SK-N-SH treated with all-trans-retinoic acid at 6 μM for 48 hours (cell line): Measurements from ENCODE around the gene BTF3L4.

Source experiments
- ATAC-seq: fragments of 200-7000 bp; cut with Tn5 transposase; 3 replicates; pipeline ENCODE4 v1.9.1; 2020; ENCODE audit warnings: mild to moderate bottlenecking, moderate library complexity
- ARNTL ChIP-seq: fragments of 450-650 bp; formaldehyde crosslinking; IDR thresholded peaks from 2 replicates; pipeline ENCODE4 v1.5.0; 2020; ENCODE audit warnings: low read depth, mild to moderate bottlenecking, moderate library complexity, borderline replicate concordance
- BACH2 ChIP-seq: fragments of 250-450 bp; sonication (Bioruptor Pico); IDR thresholded peaks from 2 replicates; pipeline ENCODE4 v1.9.0; 2021; ENCODE audit warnings: mild to moderate bottlenecking, borderline replicate concordance
- CSDC2 ChIP-seq: fragments of 250-450 bp; sonication (Bioruptor Pico); IDR thresholded peaks from 2 replicates; pipeline ENCODE4 v1.5.0; 2020; ENCODE audit warnings: mild to moderate bottlenecking, moderate library complexity
- ESRRG ChIP-seq: fragments of 250-450 bp; sonication (Bioruptor Pico); IDR thresholded peaks from 2 replicates; pipeline ENCODE4 v1.6.1; 2021; ENCODE audit warnings: mild to moderate bottlenecking
- ISL1 ChIP-seq: fragments of 250-450 bp; sonication (Bioruptor Pico); IDR thresholded peaks from 2 replicates; pipeline ENCODE4 v2.1.2; 2022; ENCODE audit warnings: mild to moderate bottlenecking, moderate library complexity
- OSR1 ChIP-seq: fragments of 250-450 bp; sonication (Bioruptor Pico); IDR thresholded peaks from 2 replicates; pipeline ENCODE4 v1.8.0; 2022; ENCODE audit warnings: moderate library complexity, mild to moderate bottlenecking, inconsistent platforms
- PATZ1 ChIP-seq: fragments of 250-450 bp; sonication (Bioruptor Pico); IDR thresholded peaks from 2 replicates; pipeline ENCODE4 v1.8.0; 2020; ENCODE audit warnings: mild to moderate bottlenecking, moderate library complexity, borderline replicate concordance
- PPARA ChIP-seq: fragments of 250-450 bp; sonication (Bioruptor Pico); IDR thresholded peaks from 2 replicates; pipeline ENCODE4 v1.5.0; 2020; ENCODE audit warnings: mild to moderate bottlenecking, borderline replicate concordance
- RARB ChIP-seq: fragments of 250-450 bp; sonication (Bioruptor Pico); IDR thresholded peaks from 2 replicates; pipeline ENCODE4 v1.8.0; 2021; ENCODE audit warnings: mild to moderate bottlenecking, moderate library complexity
- SNAI2 ChIP-seq: fragments of 250-450 bp; sonication (Bioruptor Pico); IDR thresholded peaks from 2 replicates; pipeline ENCODE4 v1.5.0; 2020; ENCODE audit warnings: mild to moderate bottlenecking, moderate library complexity
- TOX ChIP-seq: fragments of 250-450 bp; sonication (Bioruptor Pico); IDR thresholded peaks from 2 replicates; pipeline ENCODE4 v1.8.0; 2021; ENCODE audit warnings: mild to moderate bottlenecking, moderate library complexity, borderline replicate concordance
- ZFP3 ChIP-seq: fragments of 250-450 bp; sonication (Bioruptor Pico); IDR thresholded peaks from 2 replicates; pipeline ENCODE4 v1.5.0; 2020; ENCODE audit warnings: mild to moderate bottlenecking, moderate library complexity
- ZFP30 ChIP-seq: fragments of 450-650 bp; formaldehyde crosslinking; IDR thresholded peaks from 2 replicates; pipeline ENCODE4 v1.5.0; 2022; ENCODE audit warnings: mild to moderate bottlenecking, moderate library complexity
- ZNF565 ChIP-seq: fragments of 450-650 bp; formaldehyde crosslinking; conservative IDR thresholded peaks from 2 replicates; pipeline ENCODE4 v1.5.0; 2020; ENCODE audit warnings: low read depth, mild to moderate bottlenecking, moderate library complexity
- ZNF70 ChIP-seq: fragments of 450-650 bp; formaldehyde crosslinking; IDR thresholded peaks from 2 replicates; pipeline ENCODE4 v1.5.0; 2020; ENCODE audit warnings: mild to moderate bottlenecking, moderate library complexity
- ZNF8 ChIP-seq: fragments of 450-650 bp; formaldehyde crosslinking; IDR thresholded peaks from 2 replicates; pipeline ENCODE4 v1.5.0; 2020; ENCODE audit warnings: mild to moderate bottlenecking, moderate library complexity
- TF ChIP-seq, protein P1 (sequence below): fragments of 250-450 bp; sonication (Bioruptor Pico); IDR thresholded peaks from 2 replicates; pipeline ENCODE4 v1.5.1; 2021; ENCODE audit warnings: mild to moderate bottlenecking, moderate library complexity
- TF ChIP-seq, protein P2 (sequence below): fragments of 250-450 bp; sonication (Bioruptor Pico); IDR thresholded peaks from 2 replicates; pipeline ENCODE4 v1.8.0; 2021; ENCODE audit warnings: low read depth, mild to moderate bottlenecking, moderate library complexity, borderline replicate concordance
- TF ChIP-seq, protein P3 (sequence below): fragments of 250-450 bp; sonication (Bioruptor Pico); IDR thresholded peaks from 2 replicates; pipeline ENCODE4 v1.5.1; 2020; ENCODE audit warnings: low read depth, mild to moderate bottlenecking, moderate library complexity

Gene BTF3L4

GRCh38 chr1:52102336-52103013 lies 46.4 kb downstream of the BTF3L4 start:
- no peak for ATAC-seq
- TF ChIP-seq SNAI2: no peak
- TF ChIP-seq ZFP3 (CRISPR knock-in tag): no peak
- no peak for TF ChIP-seq ESRRG (CRISPR knock-in tag)
- no peak for TF ChIP-seq OSR1 (CRISPR knock-in tag)
- TF ChIP-seq BACH2 (CRISPR knock-in tag): no peak
- no peak for TF ChIP-seq ZNF8 (CRISPR knock-in tag)
- no peak for TF ChIP-seq ZFP30
- TF ChIP-seq ISL1 (CRISPR knock-in tag): no peak
- TF ChIP-seq, protein P1, sequence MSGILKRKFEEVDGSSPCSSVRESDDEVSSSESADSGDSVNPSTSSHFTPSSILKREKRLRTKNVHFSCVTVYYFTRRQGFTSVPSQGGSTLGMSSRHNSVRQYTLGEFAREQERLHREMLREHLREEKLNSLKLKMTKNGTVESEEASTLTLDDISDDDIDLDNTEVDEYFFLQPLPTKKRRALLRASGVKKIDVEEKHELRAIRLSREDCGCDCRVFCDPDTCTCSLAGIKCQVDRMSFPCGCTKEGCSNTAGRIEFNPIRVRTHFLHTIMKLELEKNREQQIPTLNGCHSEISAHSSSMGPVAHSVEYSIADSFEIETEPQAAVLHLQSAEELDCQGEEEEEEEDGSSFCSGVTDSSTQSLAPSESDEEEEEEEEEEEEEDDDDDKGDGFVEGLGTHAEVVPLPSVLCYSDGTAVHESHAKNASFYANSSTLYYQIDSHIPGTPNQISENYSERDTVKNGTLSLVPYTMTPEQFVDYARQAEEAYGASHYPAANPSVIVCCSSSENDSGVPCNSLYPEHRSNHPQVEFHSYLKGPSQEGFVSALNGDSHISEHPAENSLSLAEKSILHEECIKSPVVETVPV (CRISPR knock-in tag): no peak
- no peak for TF ChIP-seq CSDC2 (CRISPR knock-in tag)
- TF ChIP-seq RARB (CRISPR knock-in tag): no peak
- TF ChIP-seq, all 23 proteins: peak for 0

- no peak for ATAC-seq
- TF ChIP-seq ZFP30 (no peak), OSR1 (CRISPR knock-in tag) (no peak), PPARA (CRISPR knock-in tag) (no peak), ARNTL (CRISPR knock-in tag) (no peak), ZFP3 (CRISPR knock-in tag) (no peak), RARB (CRISPR knock-in tag) (no peak), BACH2 (CRISPR knock-in tag) (no peak), ZNF70 (CRISPR knock-in tag) (no peak)
- TF ChIP-seq, protein P2, sequence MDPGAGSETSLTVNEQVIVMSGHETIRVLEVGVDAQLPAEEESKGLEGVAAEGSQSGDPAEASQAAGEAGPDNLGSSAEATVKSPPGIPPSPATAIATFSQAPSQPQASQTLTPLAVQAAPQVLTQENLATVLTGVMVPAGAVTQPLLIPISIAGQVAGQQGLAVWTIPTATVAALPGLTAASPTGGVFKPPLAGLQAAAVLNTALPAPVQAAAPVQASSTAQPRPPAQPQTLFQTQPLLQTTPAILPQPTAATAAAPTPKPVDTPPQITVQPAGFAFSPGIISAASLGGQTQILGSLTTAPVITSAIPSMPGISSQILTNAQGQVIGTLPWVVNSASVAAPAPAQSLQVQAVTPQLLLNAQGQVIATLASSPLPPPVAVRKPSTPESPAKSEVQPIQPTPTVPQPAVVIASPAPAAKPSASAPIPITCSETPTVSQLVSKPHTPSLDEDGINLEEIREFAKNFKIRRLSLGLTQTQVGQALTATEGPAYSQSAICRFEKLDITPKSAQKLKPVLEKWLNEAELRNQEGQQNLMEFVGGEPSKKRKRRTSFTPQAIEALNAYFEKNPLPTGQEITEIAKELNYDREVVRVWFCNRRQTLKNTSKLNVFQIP (CRISPR knock-in tag): no peak
- TF ChIP-seq, protein P3, sequence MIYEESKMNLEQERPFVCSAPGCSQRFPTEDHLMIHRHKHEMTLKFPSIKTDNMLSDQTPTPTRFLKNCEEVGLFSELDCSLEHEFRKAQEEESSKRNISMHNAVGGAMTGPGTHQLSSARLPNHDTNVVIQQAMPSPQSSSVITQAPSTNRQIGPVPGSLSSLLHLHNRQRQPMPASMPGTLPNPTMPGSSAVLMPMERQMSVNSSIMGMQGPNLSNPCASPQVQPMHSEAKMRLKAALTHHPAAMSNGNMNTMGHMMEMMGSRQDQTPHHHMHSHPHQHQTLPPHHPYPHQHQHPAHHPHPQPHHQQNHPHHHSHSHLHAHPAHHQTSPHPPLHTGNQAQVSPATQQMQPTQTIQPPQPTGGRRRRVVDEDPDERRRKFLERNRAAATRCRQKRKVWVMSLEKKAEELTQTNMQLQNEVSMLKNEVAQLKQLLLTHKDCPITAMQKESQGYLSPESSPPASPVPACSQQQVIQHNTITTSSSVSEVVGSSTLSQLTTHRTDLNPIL (CRISPR knock-in tag): no peak
- TF ChIP-seq, protein P1 (CRISPR knock-in tag): no peak
- TF ChIP-seq, all 23 proteins: peak for 0
Measured at GRCh38 chr1:52111492-52111891, 55.4 kb downstream of the BTF3L4 start.

GRCh38 chr1:52112489-52112888 lies 56.4 kb downstream of the BTF3L4 start:
- ATAC-seq: no peak
- no peak for TF ChIP-seq TOX (CRISPR knock-in tag)
- TF ChIP-seq ZNF565: no peak
- no peak for TF ChIP-seq PATZ1 (CRISPR knock-in tag)

GRCh38 chr1:52119301-52120079 lies 63.4 kb downstream of the BTF3L4 start:
- no peak for TF ChIP-seq OSR1 (CRISPR knock-in tag)
- ATAC-seq: no peak
